Uterus (tissue), 2 donors: ENCODE measurements around the gene EBI3.

Experiments
- POLR2A ChIP-seq, 2 donors: fragments of 450-650 bp; IDR thresholded peaks; one replicate each; pipeline ENCODE4 v1.6.1; 2016; ENCODE audit warnings: antibody characterized with exemption in 2 of 2, mild to moderate bottlenecking in 1 of 2, moderate library complexity in 1 of 2
- TF ChIP-seq, protein P1 (sequence below), 4 experiments: fragments of 200-600 bp in 2 of 4; fragments of 450-650 bp in 2 of 4; sonication (generic) in 2 of 4; IDR thresholded peaks; one replicate each; pipeline ENCODE4 v1.5.1; 2016 to 2019; ENCODE audit warnings: antibody characterized with exemption in 4 of 4, mild to moderate bottlenecking in 2 of 4, moderate library complexity in 1 of 4

DNA sequence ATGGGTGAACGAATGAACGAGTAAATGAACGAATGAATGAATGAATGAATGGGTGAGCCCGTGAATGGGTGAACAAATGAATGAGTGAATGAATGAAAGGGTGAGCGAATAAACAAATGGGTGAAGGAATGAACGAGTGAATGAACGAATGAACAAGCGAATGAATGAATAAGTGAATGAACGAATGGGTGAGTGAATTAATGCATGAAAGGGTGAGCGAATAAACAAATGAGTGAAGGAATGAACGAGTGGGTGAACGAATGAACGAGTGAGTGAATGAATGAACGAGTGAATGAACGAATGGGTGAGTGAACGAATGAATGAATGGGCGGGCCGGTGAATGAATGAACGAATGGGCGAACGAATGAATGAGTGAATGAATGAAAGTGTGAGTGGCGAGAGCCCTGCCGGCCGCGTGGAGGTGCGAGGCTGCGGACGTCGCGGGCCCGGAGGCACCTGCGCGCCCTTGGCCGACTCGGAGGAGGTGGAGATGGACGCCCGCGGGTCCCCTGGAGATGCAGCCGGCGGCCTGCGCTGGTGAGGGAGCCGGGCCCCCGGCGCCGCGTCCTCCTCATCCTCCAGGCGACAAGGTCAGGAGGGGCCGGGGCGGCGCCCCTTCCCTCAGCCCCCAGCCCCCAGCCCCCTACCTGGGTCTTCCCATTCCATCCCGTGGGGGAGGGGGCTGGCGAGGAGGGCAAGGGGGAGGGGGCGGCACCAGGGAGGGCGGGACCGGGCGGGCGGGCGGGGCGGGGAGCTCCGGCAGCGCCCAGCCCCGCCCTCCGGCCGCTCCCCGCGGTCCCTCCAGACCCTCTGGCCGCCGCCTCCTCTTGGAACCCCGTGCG is 31.5 kb upstream of the EBI3 start:
- TF ChIP-seq, protein P1, sequence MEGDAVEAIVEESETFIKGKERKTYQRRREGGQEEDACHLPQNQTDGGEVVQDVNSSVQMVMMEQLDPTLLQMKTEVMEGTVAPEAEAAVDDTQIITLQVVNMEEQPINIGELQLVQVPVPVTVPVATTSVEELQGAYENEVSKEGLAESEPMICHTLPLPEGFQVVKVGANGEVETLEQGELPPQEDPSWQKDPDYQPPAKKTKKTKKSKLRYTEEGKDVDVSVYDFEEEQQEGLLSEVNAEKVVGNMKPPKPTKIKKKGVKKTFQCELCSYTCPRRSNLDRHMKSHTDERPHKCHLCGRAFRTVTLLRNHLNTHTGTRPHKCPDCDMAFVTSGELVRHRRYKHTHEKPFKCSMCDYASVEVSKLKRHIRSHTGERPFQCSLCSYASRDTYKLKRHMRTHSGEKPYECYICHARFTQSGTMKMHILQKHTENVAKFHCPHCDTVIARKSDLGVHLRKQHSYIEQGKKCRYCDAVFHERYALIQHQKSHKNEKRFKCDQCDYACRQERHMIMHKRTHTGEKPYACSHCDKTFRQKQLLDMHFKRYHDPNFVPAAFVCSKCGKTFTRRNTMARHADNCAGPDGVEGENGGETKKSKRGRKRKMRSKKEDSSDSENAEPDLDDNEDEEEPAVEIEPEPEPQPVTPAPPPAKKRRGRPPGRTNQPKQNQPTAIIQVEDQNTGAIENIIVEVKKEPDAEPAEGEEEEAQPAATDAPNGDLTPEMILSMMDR (IDR thresholded peaks at IDR 0.05): no peak
- no peak for TF ChIP-seq POLR2A (IDR thresholded peaks at IDR 0.05)
